Suprapubic skin (tissue), 4 donors: ENCODE results near the gene SNRPB2. TPM values are rescaled to one million over a fixed set of nuclear protein-coding genes. Genes with fewer than 3 reads are reported as not detected.
A peak's percentile ranks its signal among the peaks of the same experiment; 100 is the strongest.

Source experiments
- DNase-seq, 2 donors: peaks; one replicate each; pipeline ENCODE4 v3.0.0-alpha.2; 2019; ENCODE audit warnings: low spot score in 2 of 2
- H3K27ac ChIP-seq: fragments of 200-600 bp; sonication (generic); one replicate; pipeline ENCODE4 v1.5.1; 2019
- H3K27me3 ChIP-seq: fragments of 200-600 bp; sonication (generic); one replicate; pipeline ENCODE4 v1.5.1; 2019
- H3K36me3 ChIP-seq: fragments of 200-600 bp; sonication (generic); one replicate; pipeline ENCODE4 v1.5.1; 2019
- H3K4me1 ChIP-seq: fragments of 200-600 bp; sonication (generic); one replicate; pipeline ENCODE4 v1.5.1; 2019
- H3K4me3 ChIP-seq: fragments of 200-600 bp; sonication (generic); one replicate; pipeline ENCODE4 v1.5.1; 2019; ENCODE audit warnings: mild to moderate bottlenecking
- H3K9me3 ChIP-seq: fragments of 200-600 bp; sonication (generic); one replicate; pipeline ENCODE4 v1.5.1; 2019
- CTCF ChIP-seq, 2 donors: fragments of 200-600 bp in 1 of 2; fragments of 450-650 bp in 1 of 2; sonication (generic) in 1 of 2; IDR thresholded peaks; one replicate each; pipeline ENCODE4 v1.5.1; 2016 to 2019; ENCODE audit warnings: antibody characterized with exemption in 2 of 2, mild to moderate bottlenecking in 1 of 2, moderate library complexity in 1 of 2
- EP300 ChIP-seq: sonication (generic); formaldehyde crosslinking; IDR thresholded peaks from one replicate; pipeline ENCODE4 v1.6.1; 2017; ENCODE audit warnings: antibody characterized with exemption
- POLR2A ChIP-seq, 2 donors: fragments of 450-650 bp; IDR thresholded peaks; one replicate each; pipeline ENCODE4 v1.6.1; 2017; ENCODE audit warnings: antibody characterized with exemption in 2 of 2, mild to moderate bottlenecking in 2 of 2, moderate library complexity in 2 of 2
- POLR2AphosphoS5 ChIP-seq, 3 donors: sonication (generic); formaldehyde crosslinking; IDR thresholded peaks; one replicate each; pipeline ENCODE4 v1.6.1; 2017; ENCODE audit warnings: antibody characterized with exemption in 3 of 3
- WGBS: methylation state at CpG from one replicate; pipeline ENCODE4 v1.1.5; 2018; 5-methylcytosine and 5-hydroxymethylcytosine counted together
- total RNA-seq, 4 donors: library from RNA; depleted of rRNA; stranded (reverse); fragments of >200 nt; gene quantifications; one replicate each; pipeline ENCODE4 v1.1.0, GENCODE V29; 2016

Gene SNRPB2
- 10 to 100 TPM; 14.1 to 26.9 (median 17.8) TPM for total RNA-seq

GRCh38 chr20:16729565-16730460, at the start of gene SNRPB2:
TSS of gene SNRPB2 (plus strand) at chr20:16730026. CDS start at chr20:16731703, 1,677 bp downstream.
- TF ChIP-seq POLR2A (IDR thresholded peaks at IDR 0.05) (peak; percentile 37 to 77), EP300 (no peak), CTCF (IDR thresholded peaks at IDR 0.05) (no peak), POLR2AphosphoS5 (IDR thresholded peaks at IDR 0.05) (peak in 2 of 3 donors; percentile 61 to 97)
- WGBS, result 8% methylated on average over 38 of the region's 57 CpGs
- H3K9me3 ChIP-seq, result peaks cover 3% of the 10 kb centered on the region
- H3K4me3 ChIP-seq, result peak within 1 kb of the TSS; percentile 89
- DNase-seq, result peak; percentile 96
- H3K27ac ChIP-seq, result peak within 1 kb of the TSS; percentile 86
- peaks cover 36% of the 10 kb centered on the region for H3K27me3 ChIP-seq
- H3K4me1 ChIP-seq, result peaks cover 25% of the 10 kb centered on the region
- H3K36me3 ChIP-seq, result peaks cover 16% of the 10 kb centered on the region

- TF ChIP-seq CTCF (IDR thresholded peaks at IDR 0.05) (no peak), EP300 (no peak), POLR2A (IDR thresholded peaks at IDR 0.05) (no peak), POLR2AphosphoS5 (IDR thresholded peaks at IDR 0.05) (no peak)
- H3K27me3 ChIP-seq, result no peaks in the 10 kb centered on the region
- H3K4me1 ChIP-seq, result no peaks in the 10 kb centered on the region
- H3K27ac ChIP-seq, result no peak overlapping the region
- DNase-seq, result no peak
- H3K36me3 ChIP-seq, result no peaks in the 10 kb centered on the region
- 51% methylated on average over 2 of the region's 2 CpGs for WGBS
- H3K9me3 ChIP-seq, result no peaks in the 10 kb centered on the region
- H3K4me3 ChIP-seq, result no peak overlapping the region
Measured at GRCh38 chr20:16684416-16684815, 45.4 kb upstream of the SNRPB2 start.

GRCh38 chr20:16689906-16690305, 39.9 kb upstream of the SNRPB2 start:
- H3K27me3 ChIP-seq, result no peaks in the 10 kb centered on the region
- no peaks in the 10 kb centered on the region for H3K36me3 ChIP-seq
- no peak for DNase-seq
- no peak for TF ChIP-seq CTCF (IDR thresholded peaks at IDR 0.05)
- TF ChIP-seq POLR2A (IDR thresholded peaks at IDR 0.05), result no peak
- no peak for TF ChIP-seq EP300
- TF ChIP-seq POLR2AphosphoS5 (IDR thresholded peaks at IDR 0.05), result no peak
- 66% methylated on average over 3 of the region's 3 CpGs for WGBS
- H3K27ac ChIP-seq, result no peak overlapping the region
- H3K4me1 ChIP-seq, result no peaks in the 10 kb centered on the region
- H3K4me3 ChIP-seq, result no peak overlapping the region
- H3K9me3 ChIP-seq, result no peaks in the 10 kb centered on the region

GRCh38 chr20:16691381-16691780, 38.4 kb upstream of the SNRPB2 start:
- Histone ChIP-seq H3K27ac (no peak overlapping the region), H3K36me3 (no peaks in the 10 kb centered on the region), H3K27me3 (no peaks in the 10 kb centered on the region), H3K4me1 (no peaks in the 10 kb centered on the region), H3K9me3 (no peaks in the 10 kb centered on the region), H3K4me3 (no peak overlapping the region)
- TF ChIP-seq CTCF (IDR thresholded peaks at IDR 0.05) (no peak), EP300 (no peak), POLR2A (IDR thresholded peaks at IDR 0.05) (no peak), POLR2AphosphoS5 (IDR thresholded peaks at IDR 0.05) (no peak)
- WGBS, result 83% methylated on average over 2 of the region's 2 CpGs
- no peak for DNase-seq

GRCh38 chr20:16692009-16692408, 37.8 kb upstream of the SNRPB2 start:
- Histone ChIP-seq H3K9me3 (no peaks in the 10 kb centered on the region), H3K36me3 (no peaks in the 10 kb centered on the region), H3K4me1 (no peaks in the 10 kb centered on the region), H3K27ac (no peak overlapping the region), H3K4me3 (no peak overlapping the region), H3K27me3 (no peaks in the 10 kb centered on the region)
- 44% methylated on average over 2 of the region's 2 CpGs for WGBS
- DNase-seq, result no peak
- no peak for TF ChIP-seq EP300
- TF ChIP-seq CTCF (IDR thresholded peaks at IDR 0.05), result no peak
- no peak for TF ChIP-seq POLR2AphosphoS5 (IDR thresholded peaks at IDR 0.05)
- TF ChIP-seq POLR2A (IDR thresholded peaks at IDR 0.05), result no peak
